GM19438 (cell line): ENCODE measurements around the gene TMEM258.
A peak's percentile ranks its signal among the peaks of the same experiment; 100 is the strongest.

Experiments used
- ATAC-seq: cut with Tn5 transposase; IDR thresholded peaks from one replicate; pipeline ENCODE4 v1.9.1; 2021; ENCODE audit warnings: low read depth; ENCODE audit not compliant: unreplicated experiment

The TMEM258 gene

GRCh38 chr11:61792310-61793082, at the start of gene TMEM258, which contains the start of gene FEN1:
Gene TMEM258, minus strand, starts transcription at chr11:61792599. Its CDS starts 41 bp downstream, at chr11:61792558.
Gene FEN1, plus strand, starts transcription at chr11:61792911. Its CDS starts 2,451 bp downstream, at chr11:61795362.
- peak; percentile 82 for ATAC-seq

GRCh38 chr11:61841636-61842527, 49.5 kb upstream of the TMEM258 start:
- ATAC-seq: no peak

- ATAC-seq: no peak
These were observed 48.0 kb upstream of the TMEM258 start for GRCh38 chr11:61840371-61840770.

GRCh38 chr11:61839742-61840141, 47.3 kb upstream of the TMEM258 start:
- ATAC-seq: no peak

GRCh38 chr11:61838921-61839320, 46.5 kb upstream of the TMEM258 start:
- no peak for ATAC-seq

- no peak for ATAC-seq
These were observed 46.1 kb upstream of the TMEM258 start for GRCh38 chr11:61838501-61838900.

GRCh38 chr11:61837411-61838005, 45.1 kb upstream of the TMEM258 start:
- ATAC-seq: no peak

GRCh38 chr11:61836193-61836592, 43.8 kb upstream of the TMEM258 start:
- no peak for ATAC-seq

- peak; percentile 83 for ATAC-seq
These were observed 42.1 kb upstream of the TMEM258 start for GRCh38 chr11:61834278-61835048.

GRCh38 chr11:61833926-61834277, 41.5 kb upstream of the TMEM258 start:
- no peak for ATAC-seq

GRCh38 chr11:61833471-61833870, 41.1 kb upstream of the TMEM258 start:
- ATAC-seq: no peak

- no peak for ATAC-seq
These were observed 40.4 kb upstream of the TMEM258 start for GRCh38 chr11:61832754-61833153.

GRCh38 chr11:61832207-61832606, 39.8 kb upstream of the TMEM258 start:
- no peak for ATAC-seq

GRCh38 chr11:61830237-61831105, 38.1 kb upstream of the TMEM258 start:
- no peak for ATAC-seq

- ATAC-seq: no peak
These were observed 37.4 kb upstream of the TMEM258 start for GRCh38 chr11:61829806-61830205.

GRCh38 chr11:61828629-61829407, 36.4 kb upstream of the TMEM258 start:
- ATAC-seq: no peak

- ATAC-seq: peak; percentile 1
These were observed 35.9 kb upstream of the TMEM258 start for GRCh38 chr11:61828379-61828628.

GRCh38 chr11:61827571-61828378, 35.4 kb upstream of the TMEM258 start, which contains the start of gene FADS2:
Gene FADS2, plus strand, starts transcription at chr11:61828300. Its CDS starts 91 bp downstream, at chr11:61828391.
- peak; percentile 71 for ATAC-seq
